Breast epithelium (tissue), 3 donors: ENCODE data around the gene GNG7.
A peak's percentile ranks its signal among the peaks of the same experiment; 100 is the strongest.

Source experiments
- CTCF ChIP-seq, 3 donors: fragments of 450-650 bp; IDR thresholded peaks; one replicate each; pipeline ENCODE4 v1.5.1; 2016 to 2017; ENCODE audit warnings: antibody characterized with exemption in 3 of 3, mild to moderate bottlenecking in 3 of 3, moderate library complexity in 3 of 3
- POLR2AphosphoS5 ChIP-seq, 3 donors: sonication (generic); formaldehyde crosslinking; IDR thresholded peaks; one replicate each; pipeline ENCODE4 v1.6.1; 2017; ENCODE audit warnings: antibody characterized with exemption in 3 of 3

- TF ChIP-seq CTCF (IDR thresholded peaks at IDR 0.05) (peak in 1 of 3 donors; percentile 12), POLR2AphosphoS5 (IDR thresholded peaks at IDR 0.05) (no peak)
Observed at GRCh38 chr19:2461751-2462634, 240.5 kb downstream of the GNG7 start.
